ENCODE measurements around the gene TFPI.
A peak's percentile ranks its signal among the peaks of the same experiment; 100 is the strongest.

Gene TFPI

GRCh38 chr2:187503700-187504099 lies 50.5 kb downstream of the TFPI start:
- no peak for DNase-seq

GRCh38 chr2:187502467-187502866 lies 51.8 kb downstream of the TFPI start:
- DNase-seq = no peak

GRCh38 chr2:187500585-187501359 lies 53.5 kb downstream of the TFPI start:
- DNase-seq = no peak

- peak; percentile 76 for DNase-seq
These were observed 54.2 kb downstream of the TFPI start for GRCh38 chr2:187499941-187500532.

GRCh38 chr2:187497858-187498463 lies 56.3 kb downstream of the TFPI start:
- no peak for DNase-seq

GRCh38 chr2:187497140-187497539 lies 57.1 kb downstream of the TFPI start:
- DNase-seq = no peak

GRCh38 chr2:187495324-187495723 lies 58.9 kb downstream of the TFPI start:
- DNase-seq = no peak

GRCh38 chr2:187493877-187494568 lies 60.2 kb downstream of the TFPI start:
- DNase-seq = no peak

GRCh38 chr2:187493180-187493579 lies 61.1 kb downstream of the TFPI start:
- DNase-seq = no peak

GRCh38 chr2:187486241-187486640 lies 68.0 kb downstream of the TFPI start:
- no peak for DNase-seq

- no peak for DNase-seq
These were observed 68.7 kb downstream of the TFPI start for GRCh38 chr2:187485523-187485922.

GRCh38 chr2:187483537-187483936 lies 70.7 kb downstream of the TFPI start:
- DNase-seq = no peak

GRCh38 chr2:187482796-187483195 lies 71.4 kb downstream of the TFPI start:
- no peak for DNase-seq

- no peak for DNase-seq
These were observed 72.7 kb downstream of the TFPI start for GRCh38 chr2:187481543-187481942.

GRCh38 chr2:187478719-187479118 lies 75.5 kb downstream of the TFPI start:
- no peak for DNase-seq

GRCh38 chr2:187477051-187477450 lies 77.2 kb downstream of the TFPI start:
- DNase-seq = no peak

GRCh38 chr2:187475499-187476248 lies 78.6 kb downstream of the TFPI start:
- no peak for DNase-seq

GRCh38 chr2:187470698-187471097 lies 83.5 kb downstream of the TFPI start:
- no peak for DNase-seq

GRCh38 chr2:187469538-187469937 lies 84.7 kb downstream of the TFPI start:
- DNase-seq = no peak

GRCh38 chr2:187468262-187468661 lies 86.0 kb downstream of the TFPI start:
- DNase-seq = no peak

- DNase-seq = no peak
These were observed 88.0 kb downstream of the TFPI start for GRCh38 chr2:187466129-187466792.

GRCh38 chr2:187462839-187463238 lies 91.4 kb downstream of the TFPI start:
- no peak for DNase-seq
